ENCODE results near the gene PKHD1. TPM values are rescaled to one million over a fixed set of nuclear protein-coding genes. Genes with fewer than 3 reads are reported as not detected.

The PKHD1 gene
- total RNA-seq, 2 donors from 2014 or later = 33.3 to 53.4 TPM

DNA sequence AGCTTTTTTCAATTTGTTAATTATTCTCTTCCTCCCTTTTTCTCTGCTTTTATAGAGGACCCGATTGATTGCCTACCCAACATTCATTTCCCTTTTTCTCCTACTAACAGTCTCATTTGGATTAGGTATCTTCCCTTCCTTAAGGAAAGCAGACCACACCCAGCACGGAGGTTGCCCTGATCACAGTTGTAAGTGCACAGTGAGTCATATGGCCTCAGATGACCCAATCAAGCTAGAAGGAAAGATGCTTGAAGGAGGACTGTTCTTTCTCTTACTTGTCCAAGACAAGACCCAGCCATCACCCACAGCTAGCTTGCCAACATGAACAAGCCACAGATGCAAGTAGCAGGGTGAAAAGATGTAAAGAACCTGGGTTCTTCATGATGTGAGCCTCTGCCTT is 518.6 kb downstream of the PKHD1 start:
- TF ChIP-seq, protein P1, sequence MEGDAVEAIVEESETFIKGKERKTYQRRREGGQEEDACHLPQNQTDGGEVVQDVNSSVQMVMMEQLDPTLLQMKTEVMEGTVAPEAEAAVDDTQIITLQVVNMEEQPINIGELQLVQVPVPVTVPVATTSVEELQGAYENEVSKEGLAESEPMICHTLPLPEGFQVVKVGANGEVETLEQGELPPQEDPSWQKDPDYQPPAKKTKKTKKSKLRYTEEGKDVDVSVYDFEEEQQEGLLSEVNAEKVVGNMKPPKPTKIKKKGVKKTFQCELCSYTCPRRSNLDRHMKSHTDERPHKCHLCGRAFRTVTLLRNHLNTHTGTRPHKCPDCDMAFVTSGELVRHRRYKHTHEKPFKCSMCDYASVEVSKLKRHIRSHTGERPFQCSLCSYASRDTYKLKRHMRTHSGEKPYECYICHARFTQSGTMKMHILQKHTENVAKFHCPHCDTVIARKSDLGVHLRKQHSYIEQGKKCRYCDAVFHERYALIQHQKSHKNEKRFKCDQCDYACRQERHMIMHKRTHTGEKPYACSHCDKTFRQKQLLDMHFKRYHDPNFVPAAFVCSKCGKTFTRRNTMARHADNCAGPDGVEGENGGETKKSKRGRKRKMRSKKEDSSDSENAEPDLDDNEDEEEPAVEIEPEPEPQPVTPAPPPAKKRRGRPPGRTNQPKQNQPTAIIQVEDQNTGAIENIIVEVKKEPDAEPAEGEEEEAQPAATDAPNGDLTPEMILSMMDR (IDR thresholded peaks at IDR 0.05) = no peak
- no peak for ATAC-seq
- H3K36me3 ChIP-seq (replicated peaks in 1 of 2; ENCODE audit: insufficient read depth in 1 of 2, low read depth in 2 of 2) = no peaks in the 10 kb centered on the region
- no peaks in the 10 kb centered on the region for H3K9me3 ChIP-seq
- intact Hi-C loops (cut with DNase I) = no loop called here
- no peak overlapping the region for H3K27ac ChIP-seq
- no peak for DNase-seq
- WGBS, 2 donors = 52 to 63% methylated on average over 2 of the region's 2 CpGs
- H3K4me1 ChIP-seq = no peaks in the 10 kb centered on the region
- no peak overlapping the region for H3K4me3 ChIP-seq
- no peaks in the 10 kb centered on the region for H3K27me3 ChIP-seq

- H3K36me3 ChIP-seq (replicated peaks in 1 of 2; ENCODE audit: insufficient read depth in 1 of 2, low read depth in 2 of 2) = no peaks in the 10 kb centered on the region
- intact Hi-C loops (cut with DNase I) = no loop called here
- H3K4me3 ChIP-seq = no peak overlapping the region
- H3K9me3 ChIP-seq = no peaks in the 10 kb centered on the region
- H3K27ac ChIP-seq = no peak overlapping the region
- DNase-seq (no peak), ATAC-seq (no peak)
- H3K27me3 ChIP-seq = no peaks in the 10 kb centered on the region
- no peaks in the 10 kb centered on the region for H3K4me1 ChIP-seq
- TF ChIP-seq, protein P1 (IDR thresholded peaks at IDR 0.05) = no peak
- no peak for TF ChIP-seq POLR2A (IDR thresholded peaks at IDR 0.05)
These were observed 521.9 kb downstream of the PKHD1 start for GRCh38 chr6:51565472-51565871.

Small RNA genes within 50 kb of the gene (small RNA-seq; reads per million reads assigned to genes)
- gene RN7SL580P = not detected

Other genes with a start within 250 kb of the PKHD1 start
- gene IL17A, start 98.8 kb upstream of the PKHD1 start, total RNA-seq = not detected
- gene IL17F, start 156.9 kb upstream of the PKHD1 start, total RNA-seq = not detected
- gene MCM3, start 197.1 kb upstream of the PKHD1 start, total RNA-seq = 10 to 100 TPM; 15.6 to 21.4 TPM

All from body of pancreas (tissue), 4 donors.